HG03521 (cell line): ENCODE data around the gene SLC7A6OS.

Experiments used
- ATAC-seq: cut with Tn5 transposase; IDR thresholded peaks from one replicate; pipeline ENCODE4 v1.9.1; 2021; ENCODE audit warnings: mild to moderate bottlenecking, moderate library complexity; ENCODE audit not compliant: unreplicated experiment

Gene SLC7A6OS

DNA sequence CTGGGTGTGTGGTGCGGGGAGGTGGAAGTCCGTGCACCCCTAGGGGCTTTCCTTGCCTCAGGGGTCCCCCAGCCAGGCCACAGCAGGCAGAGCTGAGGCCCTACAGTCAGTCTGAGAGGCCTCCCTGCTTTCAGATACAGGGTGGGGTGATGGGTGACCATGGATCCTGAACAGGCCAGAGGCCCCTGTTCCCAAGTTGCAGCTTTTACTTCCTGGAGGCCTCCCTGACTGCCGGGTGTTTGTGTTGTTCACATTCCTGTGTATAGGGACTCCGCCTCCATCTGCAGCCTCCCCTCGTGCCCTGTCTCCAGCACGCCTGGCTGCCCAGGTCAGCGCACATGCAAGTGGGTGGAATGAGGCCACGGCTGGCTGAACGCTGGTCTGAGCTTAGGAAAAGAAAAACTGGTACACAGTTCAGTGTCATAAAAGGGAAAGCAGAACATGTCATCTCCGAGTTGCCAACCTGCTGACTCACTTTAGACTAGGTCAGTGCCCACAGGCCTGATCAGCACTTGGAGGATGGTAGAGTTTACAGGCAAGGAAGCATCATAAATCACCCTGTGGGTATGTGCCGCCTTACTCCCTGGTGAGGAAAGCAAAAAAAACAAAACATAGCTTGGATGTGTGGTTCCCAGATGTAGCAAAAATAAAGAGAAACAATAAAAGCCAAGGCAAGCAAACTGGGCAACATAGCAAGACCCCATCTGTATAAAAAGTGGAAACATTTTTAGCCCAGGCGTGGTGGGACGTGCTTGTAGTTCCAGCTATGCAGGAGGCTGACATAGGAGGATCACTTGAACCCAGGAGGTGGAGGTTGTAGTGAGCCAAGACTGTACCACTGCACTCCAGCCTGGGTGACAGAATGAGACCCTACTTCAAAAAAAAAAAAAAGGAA lies 52.6 kb downstream of the SLC7A6OS start:
- no peak for ATAC-seq

GRCh38 chr16:68257251-68257905 lies 53.4 kb downstream of the SLC7A6OS start:
- no peak for ATAC-seq

DNA sequence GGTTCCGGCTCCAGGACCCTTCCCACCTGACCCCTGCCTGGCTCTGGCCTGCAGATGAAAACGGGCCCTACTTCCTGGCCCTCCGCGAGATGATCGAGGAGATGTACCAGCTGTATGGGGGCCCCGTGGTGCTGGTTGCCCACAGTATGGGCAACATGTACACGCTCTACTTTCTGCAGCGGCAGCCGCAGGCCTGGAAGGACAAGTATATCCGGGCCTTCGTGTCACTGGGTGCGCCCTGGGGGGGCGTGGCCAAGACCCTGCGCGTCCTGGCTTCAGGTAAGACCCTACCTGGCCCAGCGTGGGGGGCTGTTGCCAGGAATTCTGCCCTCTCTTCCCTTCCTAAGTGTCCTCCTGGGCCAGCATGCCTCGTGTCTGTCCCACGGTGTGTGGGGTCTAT lies 55.0 kb downstream of the SLC7A6OS start:
- no peak for ATAC-seq

DNA sequence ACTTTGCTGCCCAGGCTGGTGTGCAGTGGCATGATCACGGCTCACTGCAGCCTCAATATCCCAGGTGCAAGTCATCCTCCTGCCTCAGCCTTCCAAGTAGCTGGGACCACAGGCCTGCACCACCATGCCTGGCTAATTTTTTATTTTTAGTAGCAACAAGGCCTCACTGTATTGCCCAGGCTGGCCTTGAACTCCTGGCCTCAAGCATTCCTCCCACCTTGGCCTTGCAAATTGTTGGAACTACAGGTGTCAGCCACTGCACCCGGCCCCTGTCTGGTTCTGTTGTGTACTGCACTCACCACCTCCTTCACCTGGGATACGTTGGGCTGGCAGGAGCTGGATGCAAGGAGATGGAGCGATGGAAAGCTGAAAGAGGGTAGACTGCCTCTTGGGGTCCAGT lies 57.0 kb downstream of the SLC7A6OS start:
- no peak for ATAC-seq

DNA sequence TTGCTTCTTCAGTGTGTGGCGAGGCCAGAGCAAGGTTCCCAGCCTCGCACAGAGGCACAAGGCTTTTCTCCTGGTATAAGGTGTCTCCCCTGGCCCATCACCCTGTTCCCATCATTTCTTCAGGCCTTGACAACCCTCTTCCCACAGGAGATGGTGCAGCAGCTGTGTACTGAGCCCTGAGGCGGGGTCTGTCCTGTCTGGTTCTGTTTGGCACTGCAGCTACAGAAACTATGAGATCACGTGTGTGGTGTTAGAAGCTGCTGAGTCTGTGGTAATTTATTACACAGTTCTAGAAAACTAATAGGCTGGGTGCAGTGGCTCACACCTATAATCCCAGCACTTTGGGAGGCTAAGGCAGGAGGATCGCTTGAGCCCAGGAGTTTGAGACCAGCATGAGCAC lies 58.4 kb downstream of the SLC7A6OS start:
- no peak for ATAC-seq

- ATAC-seq = no peak
These were observed 58.9 kb downstream of the SLC7A6OS start for GRCh38 chr16:68251832-68252231.

GRCh38 chr16:68250951-68251350 lies 59.8 kb downstream of the SLC7A6OS start:
- no peak for ATAC-seq

DNA sequence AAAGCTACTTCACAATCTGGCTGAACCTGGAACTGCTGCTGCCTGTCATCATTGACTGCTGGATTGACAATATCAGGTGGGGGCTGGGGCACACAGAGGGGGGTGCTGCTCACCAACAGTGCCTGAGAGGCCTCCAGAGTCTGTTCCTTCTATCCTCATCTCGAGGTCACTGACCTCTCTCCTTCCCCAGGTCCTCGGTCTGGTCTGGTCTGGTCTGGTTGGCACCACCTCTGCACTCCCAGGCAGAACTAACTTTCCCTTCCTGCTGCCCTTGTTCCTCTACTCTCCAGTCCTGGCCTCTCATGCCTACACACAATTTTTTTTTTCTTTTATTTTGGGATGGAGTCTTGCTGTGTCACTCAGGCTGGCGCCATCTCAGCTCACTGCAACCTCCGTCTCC lies 61.4 kb downstream of the SLC7A6OS start:
- no peak for ATAC-seq
